GM23338 (cell line): Measurements from ENCODE around the gene KISS1R. TPM values are rescaled to one million over a fixed set of nuclear protein-coding genes. Genes with fewer than 3 reads are reported as not detected.

Experiments
- ATAC-seq: fragments of 200-7000 bp; cut with Tn5 transposase; 3 replicates; pipeline ENCODE4 v1.9.1; 2020
- DNase-seq: peaks from one replicate; pipeline ENCODE4 v3.0.0-alpha.2; 2015; ENCODE audit warnings: low spot score
- H2AFZ ChIP-seq: fragments of 200-600 bp; sonication (generic); 2 replicates; pipeline ENCODE4 v1.8.0; 2016; ENCODE audit warnings: antibody characterized with exemption, mild to moderate bottlenecking, moderate library complexity
- H3F3A ChIP-seq: fragments of 200-600 bp; sonication (generic); replicated peaks from 2 replicates; pipeline ENCODE4 v1.8.0; 2017; ENCODE audit warnings: antibody characterized with exemption, mixed run types, low read depth
- H3K27ac ChIP-seq: fragments of 200-600 bp; sonication (generic); 2 replicates; pipeline ENCODE4 v1.6.1; 2016; ENCODE audit warnings: low read depth
- H3K27me3 ChIP-seq: fragments of 200-600 bp; sonication (generic); 2 replicates; pipeline ENCODE4 v1.8.0; 2016; ENCODE audit warnings: mild to moderate bottlenecking, mixed run types, moderate library complexity; ENCODE audit not compliant: insufficient read depth
- H3K36me3 ChIP-seq: fragments of 200-600 bp; sonication (generic); 2 replicates; pipeline ENCODE4 v1.8.0; 2016; ENCODE audit warnings: mild to moderate bottlenecking; ENCODE audit not compliant: insufficient read depth
- H3K4me1 ChIP-seq: fragments of 200-600 bp; sonication (generic); 2 replicates; pipeline ENCODE4 v1.8.0; 2016; ENCODE audit warnings: mild to moderate bottlenecking, moderate library complexity; ENCODE audit not compliant: insufficient read depth
- H3K4me2 ChIP-seq: fragments of 200-600 bp; sonication (generic); 2 replicates; pipeline ENCODE4 v1.7.1; 2017; ENCODE audit warnings: mixed run types
- H3K4me3 ChIP-seq: fragments of 200-600 bp; sonication (generic); 2 replicates; pipeline ENCODE4 v1.6.1; 2016; ENCODE audit warnings: mixed run types
- H3K79me2 ChIP-seq: fragments of 200-600 bp; sonication (generic); replicated peaks from 2 replicates; pipeline ENCODE4 v1.8.0; 2017; ENCODE audit warnings: mild to moderate bottlenecking; ENCODE audit not compliant: insufficient read depth
- H3K9me2 ChIP-seq: fragments of 200-600 bp; sonication (generic); 2 replicates; pipeline ENCODE4 v1.8.0; 2017; ENCODE audit not compliant: insufficient read depth
- H4K20me1 ChIP-seq: fragments of 200-600 bp; sonication (generic); replicated peaks from 2 replicates; pipeline ENCODE4 v1.8.0; 2017; ENCODE audit warnings: mild to moderate bottlenecking; ENCODE audit not compliant: insufficient read depth
- H3K27ac Mint-ChIP-seq: 2 replicates; pipeline ENCODE4 v1.8.0; 2020; ENCODE audit warnings: inconsistent platforms, mild to moderate bottlenecking, moderate library complexity, mixed read lengths
- H3K27me3 Mint-ChIP-seq: 3 replicates; pipeline ENCODE4 v1.8.0; 2022; ENCODE audit warnings: low read depth, mild to moderate bottlenecking, moderate library complexity, mixed read lengths, inconsistent platforms; ENCODE audit not compliant: insufficient read depth, poor library complexity
- H3K36me3 Mint-ChIP-seq: 3 replicates; pipeline ENCODE4 v1.8.0; 2021; ENCODE audit warnings: low read depth, mild to moderate bottlenecking, inconsistent platforms, moderate library complexity, mixed read lengths
- H3K4me1 Mint-ChIP-seq: 3 replicates; pipeline ENCODE4 v1.8.0; 2020; ENCODE audit warnings: mild to moderate bottlenecking, inconsistent platforms, mixed read lengths
- H3K4me3 Mint-ChIP-seq: 3 replicates; pipeline ENCODE4 v1.8.0; 2021; ENCODE audit warnings: moderate library complexity, mild to moderate bottlenecking, inconsistent platforms, mixed read lengths
- H3K9me3 Mint-ChIP-seq: 3 replicates; pipeline ENCODE4 v1.8.0; 2020; ENCODE audit warnings: moderate library complexity, mild to moderate bottlenecking, inconsistent platforms, mixed read lengths
- CREB1 ChIP-seq: fragments of 250-450 bp; sonication (Bioruptor Pico); IDR thresholded peaks from 2 replicates; pipeline ENCODE4 v1.5.0; 2020; ENCODE audit warnings: low read depth, mild to moderate bottlenecking, moderate library complexity
- ETS1 ChIP-seq: IDR thresholded peaks from 2 replicates; pipeline ENCODE4 v1.6.1; 2016; ENCODE audit warnings: antibody characterized with exemption
- EZH2 ChIP-seq: fragments of 200-600 bp; sonication (generic); IDR thresholded peaks from one replicate; pipeline ENCODE4 v1.8.0; 2017; ENCODE audit warnings: antibody characterized with exemption, mild to moderate bottlenecking, low read depth; ENCODE audit not compliant: unreplicated experiment
- EZH2phosphoT487 ChIP-seq: fragments of 200-600 bp; sonication (generic); IDR thresholded peaks from one replicate; pipeline ENCODE4 v1.8.1; 2018; ENCODE audit warnings: antibody characterized with exemption; ENCODE audit not compliant: unreplicated experiment
- JUNB ChIP-seq: IDR thresholded peaks from one replicate; pipeline ENCODE4 v1.6.1; 2016; ENCODE audit warnings: antibody characterized with exemption; ENCODE audit not compliant: unreplicated experiment
- STAT1 ChIP-seq: IDR thresholded peaks from one replicate; pipeline ENCODE4 v1.6.1; 2016; ENCODE audit warnings: antibody characterized with exemption; ENCODE audit not compliant: unreplicated experiment
- ZNF114 ChIP-seq: fragments of 250-450 bp; sonication (Bioruptor Pico); IDR thresholded peaks from 2 replicates; pipeline ENCODE4 v1.5.0; 2020; ENCODE audit warnings: mild to moderate bottlenecking, moderate library complexity
- ZNF331 ChIP-seq: fragments of 250-450 bp; sonication (Bioruptor Pico); IDR thresholded peaks from 2 replicates; pipeline ENCODE4 v1.5.0; 2020; ENCODE audit warnings: low read depth, mild to moderate bottlenecking, moderate library complexity
- ZNF462 ChIP-seq: fragments of 250-450 bp; sonication (Bioruptor Pico); IDR thresholded peaks from 2 replicates; pipeline ENCODE4 v1.5.0; 2020; ENCODE audit warnings: mild to moderate bottlenecking, moderate library complexity
- polyA plus RNA-seq: library from polyadenylated mRNA; unstranded; fragments of >200 nt; fragmentation: Nextera tagmentation; extraction: Ambion mirVana; gene quantifications from 2 replicates; pipeline ENCODE4 v1.2.1, GENCODE V29; 2016
- total RNA-seq: library from RNA; depleted of rRNA; stranded (reverse); fragments of >200 nt; shearing (Covaris generic); gene quantifications from 2 replicates; pipeline ENCODE4 v1.2.3, GENCODE V29; 2014

Gene KISS1R
- total and polyA plus RNA-seq, 2 experiments from 2014 or later, result 0.78 to 4.0 TPM

DNA sequence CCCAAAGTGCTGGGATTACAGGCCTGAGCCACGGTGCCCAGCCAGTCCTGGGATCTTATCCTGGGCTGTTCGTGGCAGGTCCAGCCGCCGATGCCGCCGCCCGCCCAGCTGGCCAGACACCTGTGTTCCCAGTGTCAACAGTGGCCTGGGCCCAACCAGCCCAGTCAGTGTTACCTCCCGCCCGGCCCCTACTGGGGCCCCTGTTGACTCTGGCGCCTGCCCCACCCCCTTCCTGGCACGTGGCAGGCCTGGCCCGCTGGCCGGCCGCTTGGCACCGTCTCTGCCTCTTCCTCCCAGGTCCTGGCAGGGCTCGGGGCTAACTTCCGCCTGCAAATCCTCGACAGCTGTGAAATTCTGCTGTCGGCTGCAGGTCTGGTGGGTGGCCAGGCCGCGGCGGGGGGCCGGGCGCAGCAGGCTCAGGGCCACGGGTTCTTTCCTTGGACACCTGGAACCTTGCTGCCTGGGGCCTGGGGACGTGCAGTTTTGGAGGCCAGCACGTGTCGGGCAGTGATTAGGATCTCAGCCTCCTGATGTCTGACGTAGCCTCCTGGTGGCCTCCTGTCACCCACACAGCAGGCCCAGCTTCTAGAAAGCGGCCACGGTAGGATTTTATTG is 17.8 kb downstream of the KISS1R start (continued):
- TF ChIP-seq ZNF462 (CRISPR knock-in tag) (no peak), STAT1 (no peak), EZH2 (no peak), ZNF331 (CRISPR knock-in tag) (no peak), ETS1 (no peak)

GRCh38 chr19:936175-936546 is 19.0 kb downstream of the KISS1R start:
- H3K9me3 Mint-ChIP-seq, result peaks cover 2% of the 10 kb centered on the region; the same call in 2 of the 3 replicates
- H3K4me1 Mint-ChIP-seq, result peaks cover 8% of the 10 kb centered on the region; the same call in 2 of the 3 replicates
- peaks cover 11% of the 10 kb centered on the region for H3K27me3 Mint-ChIP-seq
- no peak for ATAC-seq
- Histone ChIP-seq H3K4me1 (peaks cover 10% of the 10 kb centered on the region; the same call in 1 of the 2 replicates), H3K4me2 (no peak overlapping the region), H3K27me3 (no peaks in the 10 kb centered on the region), H3K9me2 (no peaks in the 10 kb centered on the region), H3K27ac (no peak overlapping the region), H3K79me2 (peaks cover 88% of the 10 kb centered on the region), H3K4me3 (no peak overlapping the region), H3F3A (0 out of 2 replicates have a peak, but pooled peaks cover 6% of the 10 kb centered on the region), H4K20me1 (peaks cover 8% of the 10 kb centered on the region), H3K36me3 (no peaks in the 10 kb centered on the region), H2AFZ (no peak overlapping the region)
- peaks cover 33% of the 10 kb centered on the region for H3K36me3 Mint-ChIP-seq
- no peak for DNase-seq
- no peak overlapping the region for H3K27ac Mint-ChIP-seq
- no peak overlapping the region for H3K4me3 Mint-ChIP-seq
- TF ChIP-seq ZNF114 (no peak), EZH2 (no peak), ETS1 (no peak), EZH2phosphoT487 (no peak), CREB1 (CRISPR knock-in tag) (no peak), JUNB (no peak)
